ENCODE results near the gene PLEKHA5. TPM values are rescaled to one million over a fixed set of nuclear protein-coding genes. Genes with fewer than 3 reads are reported as not detected.

PLEKHA5 gene
- total RNA-seq, 2 experiments from 2014 or later, result 2.1 to 3.2 TPM

DNA sequence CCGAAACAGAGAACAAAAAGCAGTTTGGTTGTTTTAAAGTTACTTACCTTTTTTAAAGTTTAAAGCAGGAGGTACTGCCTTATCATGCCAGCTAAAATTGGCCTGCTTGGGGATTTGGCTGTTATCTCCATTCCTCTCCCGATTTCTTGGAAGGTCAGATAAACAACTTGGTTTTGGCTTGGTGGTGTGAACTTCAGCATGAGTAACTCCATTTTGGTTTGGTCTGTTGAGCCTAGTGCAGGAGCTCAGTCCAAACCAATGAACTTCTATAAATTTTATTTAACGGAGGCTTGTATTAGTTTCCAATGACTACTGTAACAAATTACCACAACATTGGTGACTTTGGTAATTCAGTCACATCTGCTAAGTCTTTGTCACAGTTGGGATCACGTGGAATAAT is 82.3 kb downstream of the PLEKHA5 start:
- Mint-ChIP-seq H3K27ac (no peak overlapping the region), H3K4me1 (ENCODE audit: low read depth) (no peaks in the 10 kb centered on the region), H3K4me3 (no peak overlapping the region), H3K9me3 (peaks cover 3% of the 10 kb centered on the region), H3K27me3 (no peaks in the 10 kb centered on the region), H3K36me3 (ENCODE audit: low read depth) (peaks cover 1% of the 10 kb centered on the region)
- TF ChIP-seq, protein P1, sequence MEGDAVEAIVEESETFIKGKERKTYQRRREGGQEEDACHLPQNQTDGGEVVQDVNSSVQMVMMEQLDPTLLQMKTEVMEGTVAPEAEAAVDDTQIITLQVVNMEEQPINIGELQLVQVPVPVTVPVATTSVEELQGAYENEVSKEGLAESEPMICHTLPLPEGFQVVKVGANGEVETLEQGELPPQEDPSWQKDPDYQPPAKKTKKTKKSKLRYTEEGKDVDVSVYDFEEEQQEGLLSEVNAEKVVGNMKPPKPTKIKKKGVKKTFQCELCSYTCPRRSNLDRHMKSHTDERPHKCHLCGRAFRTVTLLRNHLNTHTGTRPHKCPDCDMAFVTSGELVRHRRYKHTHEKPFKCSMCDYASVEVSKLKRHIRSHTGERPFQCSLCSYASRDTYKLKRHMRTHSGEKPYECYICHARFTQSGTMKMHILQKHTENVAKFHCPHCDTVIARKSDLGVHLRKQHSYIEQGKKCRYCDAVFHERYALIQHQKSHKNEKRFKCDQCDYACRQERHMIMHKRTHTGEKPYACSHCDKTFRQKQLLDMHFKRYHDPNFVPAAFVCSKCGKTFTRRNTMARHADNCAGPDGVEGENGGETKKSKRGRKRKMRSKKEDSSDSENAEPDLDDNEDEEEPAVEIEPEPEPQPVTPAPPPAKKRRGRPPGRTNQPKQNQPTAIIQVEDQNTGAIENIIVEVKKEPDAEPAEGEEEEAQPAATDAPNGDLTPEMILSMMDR (IDR thresholded peaks at IDR 0.05), result no peak
- intact Hi-C loops (cut with micrococcal nuclease), result no loop called here
- ChIA-PET CTCF (interaction anchor here (1.2 kb wide), 1 partner anchor 26 kb away, joined by 3 read pairs; no protein-coding TSS in a partner anchor), POLR2A (no interaction called here)
- DNase-seq (no peak), ATAC-seq (no peak)

DNA sequence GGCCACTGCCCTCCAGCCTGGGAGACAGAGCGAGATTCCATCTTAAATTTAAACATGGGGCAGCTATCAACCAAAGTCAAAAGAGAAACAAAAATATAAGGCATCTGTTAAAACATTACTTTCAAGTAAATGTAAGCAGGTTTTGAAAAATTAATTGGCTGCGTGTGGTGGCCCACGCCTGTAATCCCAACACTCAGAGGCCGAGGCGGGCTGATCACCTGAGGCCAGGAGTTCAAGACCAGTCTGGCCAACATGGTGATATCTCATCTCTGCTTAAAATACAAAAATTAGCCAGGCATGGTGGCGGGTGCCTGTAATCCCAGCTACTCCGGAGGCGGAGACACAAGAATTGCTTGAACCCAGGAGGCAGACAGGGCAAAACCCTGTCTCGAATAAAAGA is 82.7 kb downstream of the PLEKHA5 start:
- TF ChIP-seq, protein P1 (IDR thresholded peaks at IDR 0.05), result no peak
- H3K4me1 Mint-ChIP-seq (ENCODE audit: low read depth), result no peaks in the 10 kb centered on the region
- no peaks in the 10 kb centered on the region for H3K27me3 Mint-ChIP-seq
- no peak overlapping the region for H3K27ac Mint-ChIP-seq
- H3K36me3 Mint-ChIP-seq (ENCODE audit: low read depth), result peaks cover 1% of the 10 kb centered on the region
- H3K4me3 Mint-ChIP-seq, result no peak overlapping the region
- peaks cover 3% of the 10 kb centered on the region for H3K9me3 Mint-ChIP-seq
- CTCF ChIA-PET, result interaction anchor here (1.2 kb wide), 1 partner anchor 26 kb away, joined by 3 read pairs; no protein-coding TSS in a partner anchor
- ATAC-seq, result no peak
- no peak for DNase-seq
- POLR2A ChIA-PET, result no interaction called here
- intact Hi-C loops (cut with micrococcal nuclease), result no loop called here

DNA sequence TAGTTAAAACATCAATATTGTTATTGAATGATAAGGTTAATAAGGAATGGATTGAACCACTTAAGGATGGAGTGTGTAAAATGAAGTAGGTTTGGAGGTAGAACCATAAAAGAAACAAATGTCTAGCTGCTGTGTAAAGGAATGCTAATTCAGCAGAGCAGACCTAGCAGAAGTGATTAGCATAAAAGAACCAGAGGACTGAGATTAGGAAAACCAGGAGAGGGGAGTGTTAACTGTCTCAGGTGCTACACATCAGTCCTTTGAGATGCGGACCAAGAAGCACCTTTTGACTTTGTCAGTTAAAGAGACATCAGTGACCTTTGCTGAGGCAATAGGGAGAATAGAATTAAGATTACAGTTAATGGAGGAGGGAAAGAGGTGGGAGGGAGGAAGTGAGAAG is 84.5 kb downstream of the PLEKHA5 start:
- peaks cover 1% of the 10 kb centered on the region for H3K9me3 Mint-ChIP-seq
- ChIA-PET POLR2A (no interaction called here), CTCF (interaction anchor here (1.0 kb wide), 1 partner anchor 1054 kb away, joined by 3 read pairs; no protein-coding TSS in a partner anchor)
- no peaks in the 10 kb centered on the region for H3K36me3 Mint-ChIP-seq (ENCODE audit: low read depth)
- H3K27me3 Mint-ChIP-seq, result no peaks in the 10 kb centered on the region
- ATAC-seq, result no peak
- H3K4me1 Mint-ChIP-seq (ENCODE audit: low read depth), result no peaks in the 10 kb centered on the region
- no peak overlapping the region for H3K27ac Mint-ChIP-seq
- intact Hi-C loops (cut with micrococcal nuclease), result no loop called here
- DNase-seq, result no peak
- no peak overlapping the region for H3K4me3 Mint-ChIP-seq
- TF ChIP-seq, protein P1 (IDR thresholded peaks at IDR 0.05), result no peak

DNA sequence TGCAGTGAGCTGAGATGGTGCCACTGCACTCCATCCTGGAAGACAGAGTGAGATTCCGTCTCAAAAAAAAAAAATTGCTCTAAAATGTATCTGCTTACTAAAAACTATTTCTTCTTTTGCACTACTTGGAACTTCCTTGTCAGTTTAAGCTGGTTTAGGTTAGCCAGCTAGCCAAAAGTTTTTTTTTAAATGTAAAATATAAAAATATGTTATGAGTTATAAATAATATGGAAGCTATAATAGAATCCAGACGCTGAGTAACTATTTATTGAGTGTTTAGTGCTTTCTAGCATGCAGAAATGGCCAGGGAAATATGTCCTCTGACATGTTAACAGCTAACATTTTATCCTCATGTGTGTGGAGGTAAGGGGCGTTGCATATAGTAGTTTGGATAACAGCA is 85.6 kb downstream of the PLEKHA5 start:
- intact Hi-C loops (cut with micrococcal nuclease), result no loop called here
- no peak overlapping the region for H3K4me3 Mint-ChIP-seq
- ChIA-PET CTCF (interaction anchor here (0.6 to 1.6 kb wide), 3 partner anchors 8 to 1056 kb away, joined by 3 to 4 read pairs (median 3); no protein-coding TSS in a partner anchor), POLR2A (no interaction called here)
- TF ChIP-seq, protein P1 (IDR thresholded peaks at IDR 0.05), result no peak
- no peak overlapping the region for H3K27ac Mint-ChIP-seq
- H3K9me3 Mint-ChIP-seq, result no peaks in the 10 kb centered on the region
- ATAC-seq (no peak), DNase-seq (no peak)
- H3K27me3 Mint-ChIP-seq, result no peaks in the 10 kb centered on the region
- no peaks in the 10 kb centered on the region for H3K4me1 Mint-ChIP-seq (ENCODE audit: low read depth)
- H3K36me3 Mint-ChIP-seq (ENCODE audit: low read depth), result no peaks in the 10 kb centered on the region

DNA sequence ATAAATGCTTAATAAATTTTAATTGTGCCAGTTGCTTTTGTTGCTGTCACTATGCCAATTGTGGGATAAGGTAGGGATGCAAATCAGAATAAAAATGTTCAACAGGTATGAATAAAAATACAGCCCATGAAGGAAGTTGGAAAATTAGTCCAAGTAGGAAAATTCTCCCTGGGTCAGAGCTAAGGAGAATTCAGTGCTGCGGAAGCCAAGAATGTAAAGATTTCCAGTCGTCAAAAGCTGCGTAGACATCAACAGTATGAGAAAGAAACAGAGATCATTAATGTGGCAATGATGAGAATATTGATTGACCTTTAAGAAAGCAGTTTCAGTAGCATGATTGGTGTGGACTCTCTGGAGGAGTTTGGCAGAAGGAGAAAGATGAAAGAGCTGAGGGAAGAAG is 87.9 kb downstream of the PLEKHA5 start:
- intact Hi-C loops (cut with micrococcal nuclease), result no loop called here
- ChIA-PET POLR2A (no interaction called here), CTCF (interaction anchor here (1.3 kb wide), 1 partner anchor 31 kb away, joined by 6 read pairs; no protein-coding TSS in a partner anchor)
- H3K4me3 Mint-ChIP-seq, result no peak overlapping the region
- ATAC-seq (no peak), DNase-seq (no peak)
- H3K36me3 Mint-ChIP-seq (ENCODE audit: low read depth), result no peaks in the 10 kb centered on the region
- TF ChIP-seq, protein P1 (IDR thresholded peaks at IDR 0.05), result no peak
- H3K27ac Mint-ChIP-seq, result no peak overlapping the region
- H3K4me1 Mint-ChIP-seq (ENCODE audit: low read depth), result no peaks in the 10 kb centered on the region
- no peaks in the 10 kb centered on the region for H3K27me3 Mint-ChIP-seq
- no peaks in the 10 kb centered on the region for H3K9me3 Mint-ChIP-seq

Measured in activated CD8-positive, alpha-beta T cell treated with anti-CD3 and anti-CD28 coated beads for 36 hours (primary cell).